CD4-positive, alpha-beta memory T cell (primary cell): Measurements from ENCODE around the gene PEX14. TPM values are rescaled to one million over a fixed set of nuclear protein-coding genes. Genes with fewer than 3 reads are reported as not detected.
A peak's percentile ranks its signal among the peaks of the same experiment; 100 is the strongest.

Experiments used
- CTCF ChIA-PET: fragments of 350-600 bp; sonication (Branson Sonifier 250); formaldehyde crosslinking; loops from one replicate; lab custom pipeline; 2021; ENCODE audit warnings: inconsistent platforms; ENCODE audit not compliant: partially characterized antibody; lab: Charles Lee
- POLR2A ChIA-PET: fragments of 350-600 bp; sonication (Branson Sonifier 250); formaldehyde crosslinking; loops from one replicate; lab custom pipeline; 2021; ENCODE audit not compliant: partially characterized antibody; lab: Charles Lee
- DNase-seq, 5 donors: peaks; one replicate each; pipeline versions ENCODE4 v3.0.0 to v3.0.0-alpha.2; 2020 to 2022; ENCODE audit warnings: mixed read lengths in 1 of 5
- H3K27ac ChIP-seq: one replicate; pipeline ENCODE4 v1.7.0; 2013; ENCODE audit warnings: low read depth, low read length
- H3K27me3 ChIP-seq: 2 replicates; pipeline ENCODE4 v1.7.0; 2013; ENCODE audit warnings: mild to moderate bottlenecking, low read length, moderate library complexity; ENCODE audit not compliant: insufficient read depth
- H3K36me3 ChIP-seq: 2 replicates; pipeline ENCODE4 v1.7.0; 2013; ENCODE audit warnings: mild to moderate bottlenecking, low read length, moderate library complexity; ENCODE audit not compliant: insufficient read depth
- H3K4me1 ChIP-seq: 2 replicates; pipeline ENCODE4 v1.7.0; 2013; ENCODE audit warnings: mild to moderate bottlenecking, low read length, moderate library complexity; ENCODE audit not compliant: insufficient read depth
- H3K4me3 ChIP-seq, 2 donors: one replicate each; pipeline ENCODE4 v1.7.0; 2013; ENCODE audit warnings: low read length in 2 of 2, mild to moderate bottlenecking in 1 of 2
- H3K9me3 ChIP-seq, 2 donors: one replicate each; pipeline ENCODE4 v1.7.0; 2013; ENCODE audit warnings: low read length in 2 of 2, control low read depth in 1 of 2; ENCODE audit not compliant: control insufficient read depth in 1 of 2
- H3K27ac Mint-ChIP-seq, 7 donors: one replicate each; pipeline ENCODE4 v1.8.0; 2020 to 2021; ENCODE audit warnings: mixed read lengths in 7 of 7, mild to moderate bottlenecking in 6 of 7, inconsistent platforms in 3 of 7, moderate library complexity in 3 of 7
- H3K27me3 Mint-ChIP-seq, 2 donors: one replicate each; pipeline ENCODE4 v1.8.0; 2020 to 2021; ENCODE audit warnings: mixed read lengths in 2 of 2
- H3K36me3 Mint-ChIP-seq, 2 donors: one replicate each; pipeline ENCODE4 v1.8.0; 2020 to 2021; ENCODE audit warnings: mixed read lengths in 2 of 2, inconsistent platforms in 1 of 2, mild to moderate bottlenecking in 1 of 2
- H3K4me1 Mint-ChIP-seq, 4 donors: one replicate each; pipeline ENCODE4 v1.8.0; 2020 to 2021; ENCODE audit warnings: mixed read lengths in 4 of 4, mild to moderate bottlenecking in 1 of 4
- H3K4me3 Mint-ChIP-seq, 8 donors: one replicate each; pipeline ENCODE4 v1.8.0; 2020 to 2021; ENCODE audit warnings: mixed read lengths in 8 of 8, mild to moderate bottlenecking in 7 of 8, moderate library complexity in 6 of 8, inconsistent platforms in 3 of 8
- H3K9me3 Mint-ChIP-seq, 8 donors: one replicate each; pipeline ENCODE4 v1.8.0; 2020 to 2021; ENCODE audit warnings: mixed read lengths in 8 of 8, mild to moderate bottlenecking in 5 of 8, inconsistent platforms in 3 of 8, moderate library complexity in 1 of 8
- intact Hi-C: fragments of 100-400 bp; cut with micrococcal nuclease; formaldehyde crosslinking; loops from one replicate; pipeline ENCODE4 v1.15.1; 2023
- polyA plus RNA-seq, 2 donors: library from polyadenylated mRNA; unstranded; fragments of 300-500 nt; fragmentation: Illumina TruSeq; gene quantifications; one replicate each; pipeline ENCODE4 v1.2.3, GENCODE V29; 2021
- total RNA-seq, 2 experiments: library from RNA; stranded (reverse); gene quantifications; one replicate each; pipeline ENCODE4 v1.2.3, GENCODE V29; 2021

PEX14 gene
- total and polyA plus RNA-seq, 4 experiments from 2014 or later = 3.1 to 16.1 (median 9.9) TPM

DNA sequence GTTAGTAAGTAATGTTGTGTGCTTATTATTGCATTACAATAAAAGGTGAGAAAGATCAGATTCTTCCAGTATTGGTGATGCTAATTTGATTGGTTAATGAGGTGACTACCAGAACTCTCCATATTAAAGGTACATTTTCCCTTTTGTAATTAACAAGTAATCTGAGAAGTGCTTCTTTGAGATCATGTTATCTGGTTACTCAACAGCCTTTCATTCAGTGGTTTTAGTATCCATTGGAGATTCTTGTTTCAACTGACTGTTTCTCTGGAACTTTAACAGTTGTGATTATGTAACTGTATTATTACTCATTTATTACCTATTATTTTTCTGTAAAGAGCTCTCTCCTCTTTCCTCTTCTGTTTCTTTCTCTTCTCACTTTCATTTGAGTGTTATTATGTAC, 86.7 kb downstream of the PEX14 start:
- Mint-ChIP-seq H3K4me1 (peaks cover 0 to 10% (median 5%) of the 10 kb centered on the region in 4 donors), H3K36me3 (peaks cover 2 to 16% of the 10 kb centered on the region in 2 donors), H3K27ac (peak overlapping the region in 1 of 7 donors; percentile 61), H3K27me3 (no peaks in the 10 kb centered on the region), H3K4me3 (no peak overlapping the region), H3K9me3 (peaks cover 0 to 11% (median 6%) of the 10 kb centered on the region in 8 donors)
- H3K4me1 ChIP-seq = no peaks in the 10 kb centered on the region
- no peaks in the 10 kb centered on the region for H3K27me3 ChIP-seq
- H3K4me3 ChIP-seq = no peak overlapping the region
- ChIA-PET CTCF (interaction anchor here (1.2 to 1.8 kb wide), 3 partner anchors 45 to 54 kb away, joined by 3 to 9 read pairs (median 3); no protein-coding TSS in a partner anchor), POLR2A (interaction anchor here (1.2 kb wide), 1 partner anchor 54 kb away, joined by 4 read pairs; no protein-coding TSS in a partner anchor)
- no peak for DNase-seq
- H3K36me3 ChIP-seq = no peaks in the 10 kb centered on the region
- no peaks in the 10 kb centered on the region for H3K9me3 ChIP-seq
- intact Hi-C loops = no loop called here
- no peak overlapping the region for H3K27ac ChIP-seq

DNA sequence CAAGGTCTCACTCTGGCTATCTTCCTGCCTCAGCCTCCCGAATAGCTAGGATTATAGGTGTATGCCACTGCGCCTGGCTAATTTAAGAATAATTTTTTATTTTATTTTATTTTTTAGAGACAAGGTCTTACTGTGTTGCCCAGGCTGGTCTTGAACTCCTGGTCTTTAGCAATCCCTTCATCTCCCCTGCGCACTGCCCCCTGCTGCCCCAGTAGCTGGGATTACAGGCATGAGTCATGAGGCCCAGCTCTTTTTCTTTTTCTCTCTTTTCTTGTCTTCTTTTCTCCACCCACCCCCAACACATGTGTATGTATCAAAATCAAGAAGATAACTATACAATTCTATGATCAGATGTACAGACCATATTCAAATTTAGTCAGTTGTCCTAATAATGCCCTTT, 87.2 kb downstream of the PEX14 start:
- Mint-ChIP-seq H3K27me3 (no peaks in the 10 kb centered on the region), H3K4me1 (peaks cover 0 to 10% (median 5%) of the 10 kb centered on the region in 4 donors), H3K9me3 (peaks cover 0 to 11% (median 6%) of the 10 kb centered on the region in 8 donors), H3K36me3 (peaks cover 2 to 16% of the 10 kb centered on the region in 2 donors), H3K27ac (peak overlapping the region in 1 of 7 donors; percentile 61), H3K4me3 (no peak overlapping the region)
- H3K27me3 ChIP-seq = no peaks in the 10 kb centered on the region
- no peaks in the 10 kb centered on the region for H3K9me3 ChIP-seq
- DNase-seq = no peak
- H3K27ac ChIP-seq = no peak overlapping the region
- H3K4me3 ChIP-seq = no peak overlapping the region
- no peaks in the 10 kb centered on the region for H3K36me3 ChIP-seq
- ChIA-PET POLR2A (interaction anchor here (1.2 kb wide), 1 partner anchor 54 kb away, joined by 4 read pairs; no protein-coding TSS in a partner anchor), CTCF (interaction anchor here (0.8 to 1.8 kb wide), 4 partner anchors 45 to 54 kb away, joined by 3 to 9 read pairs (median 3); no protein-coding TSS in a partner anchor)
- intact Hi-C loops = loop anchor here (1.0 kb wide), 1 partner anchor 55 kb away; no protein-coding TSS in a partner anchor
- H3K4me1 ChIP-seq = no peaks in the 10 kb centered on the region

GRCh38 chr1:10564063-10564462, 89.3 kb downstream of the PEX14 start:
- Histone ChIP-seq H3K36me3 (no peaks in the 10 kb centered on the region), H3K27me3 (no peaks in the 10 kb centered on the region), H3K27ac (no peak overlapping the region), H3K4me3 (no peak overlapping the region), H3K4me1 (no peaks in the 10 kb centered on the region), H3K9me3 (no peaks in the 10 kb centered on the region)
- H3K27me3 Mint-ChIP-seq = no peaks in the 10 kb centered on the region
- intact Hi-C loops = no loop called here
- no peak overlapping the region for H3K4me3 Mint-ChIP-seq
- H3K27ac Mint-ChIP-seq = peak overlapping the region in 1 of 7 donors; percentile 79
- H3K4me1 Mint-ChIP-seq = peaks cover 0 to 10% (median 6%) of the 10 kb centered on the region in 4 donors
- DNase-seq = no peak
- H3K36me3 Mint-ChIP-seq = peaks cover 2 to 19% of the 10 kb centered on the region in 2 donors
- ChIA-PET POLR2A (no interaction called here), CTCF (interaction anchor here (1.3 kb wide), 1 partner anchor 57 kb away, joined by 3 read pairs; no protein-coding TSS in a partner anchor)
- H3K9me3 Mint-ChIP-seq = peaks cover 0 to 11% (median 6%) of the 10 kb centered on the region in 8 donors

GRCh38 chr1:10569531-10569930, 94.8 kb downstream of the PEX14 start:
- no peak overlapping the region for H3K4me3 Mint-ChIP-seq
- H3K36me3 ChIP-seq = no peaks in the 10 kb centered on the region
- POLR2A ChIA-PET = no interaction called here
- H3K27ac ChIP-seq = no peak overlapping the region
- peaks cover 0 to 4% (median 1%) of the 10 kb centered on the region in 4 donors for H3K4me1 Mint-ChIP-seq
- no peak overlapping the region for H3K4me3 ChIP-seq
- no peak overlapping the region for H3K27ac Mint-ChIP-seq
- H3K9me3 Mint-ChIP-seq = peaks cover 0 to 4% (median under 1%) of the 10 kb centered on the region in 8 donors
- no peaks in the 10 kb centered on the region for H3K4me1 ChIP-seq
- no peaks in the 10 kb centered on the region for H3K27me3 Mint-ChIP-seq
- CTCF ChIA-PET = interaction anchor here (1.1 kb wide), 1 partner anchor 11 kb away, joined by 3 read pairs; no protein-coding TSS in a partner anchor
- intact Hi-C loops = no loop called here
- no peaks in the 10 kb centered on the region for H3K9me3 ChIP-seq
- DNase-seq = no peak
- no peaks in the 10 kb centered on the region for H3K27me3 ChIP-seq
- peaks cover 3 to 20% of the 10 kb centered on the region in 2 donors for H3K36me3 Mint-ChIP-seq

GRCh38 chr1:10575616-10576015, 100.9 kb downstream of the PEX14 start:
- no peak overlapping the region for H3K4me3 Mint-ChIP-seq
- H3K4me3 ChIP-seq = no peak overlapping the region
- POLR2A ChIA-PET = no interaction called here
- intact Hi-C loops = no loop called here
- CTCF ChIA-PET = interaction anchor here (0.9 to 1.1 kb wide), 2 partner anchors 8 to 64 kb away, joined by 3 read pairs; no protein-coding TSS in a partner anchor
- H3K36me3 Mint-ChIP-seq = peaks cover 2 to 6% of the 10 kb centered on the region in 2 donors
- no peaks in the 10 kb centered on the region for H3K4me1 ChIP-seq
- H3K27me3 Mint-ChIP-seq = no peaks in the 10 kb centered on the region
- H3K36me3 ChIP-seq = no peaks in the 10 kb centered on the region
- H3K27ac ChIP-seq = no peak overlapping the region
- no peak for DNase-seq
- no peaks in the 10 kb centered on the region for H3K9me3 Mint-ChIP-seq
- no peaks in the 10 kb centered on the region for H3K9me3 ChIP-seq
- H3K4me1 Mint-ChIP-seq = peaks cover 0 to 1% (median under 1%) of the 10 kb centered on the region in 4 donors
- no peaks in the 10 kb centered on the region for H3K27me3 ChIP-seq
- no peak overlapping the region for H3K27ac Mint-ChIP-seq

- Mint-ChIP-seq H3K4me3 (no peak overlapping the region), H3K27me3 (no peaks in the 10 kb centered on the region), H3K36me3 (peaks cover 0 to 3% of the 10 kb centered on the region in 2 donors), H3K27ac (peak overlapping the region in 2 of 7 donors; percentile 72 to 82), H3K9me3 (no peaks in the 10 kb centered on the region), H3K4me1 (peaks cover 0 to 1% (median 0%) of the 10 kb centered on the region in 4 donors)
- Histone ChIP-seq H3K27me3 (no peaks in the 10 kb centered on the region), H3K4me1 (no peaks in the 10 kb centered on the region), H3K36me3 (no peaks in the 10 kb centered on the region), H3K4me3 (no peak overlapping the region), H3K27ac (no peak overlapping the region), H3K9me3 (no peaks in the 10 kb centered on the region)
- intact Hi-C loops = no loop called here
- ChIA-PET POLR2A (no interaction called here), CTCF (no interaction called here)
- no peak for DNase-seq
Measured at GRCh38 chr1:10578070-10578469, 103.3 kb downstream of the PEX14 start.

- Histone ChIP-seq H3K4me1 (no peaks in the 10 kb centered on the region), H3K36me3 (no peaks in the 10 kb centered on the region), H3K9me3 (no peaks in the 10 kb centered on the region), H3K4me3 (no peak overlapping the region), H3K27ac (no peak overlapping the region), H3K27me3 (no peaks in the 10 kb centered on the region)
- Mint-ChIP-seq H3K27ac (peak overlapping the region in 1 of 7 donors; percentile 12), H3K9me3 (no peaks in the 10 kb centered on the region), H3K36me3 (peaks cover 0 to 7% of the 10 kb centered on the region in 2 donors), H3K27me3 (no peaks in the 10 kb centered on the region), H3K4me1 (peaks cover 0 to 8% (median 1%) of the 10 kb centered on the region in 4 donors), H3K4me3 (no peak overlapping the region)
- intact Hi-C loops = no loop called here
- ChIA-PET POLR2A (no interaction called here), CTCF (interaction anchor here (1.3 kb wide), 1 partner anchor 17 kb away, joined by 3 read pairs; no protein-coding TSS in a partner anchor)
- no peak for DNase-seq
Measured at GRCh38 chr1:10583641-10584040, 108.9 kb downstream of the PEX14 start.
